Activated naive CD4-positive, alpha-beta T cell treated with anti-CD3 and anti-CD28 coated beads, Interleukin-2, amount 50 U/mL, for 16 hours (primary cell): ENCODE results near the gene UGT1A9.

Experiments
- DNase-seq: peaks from one replicate; pipeline ENCODE4 v3.0.0-alpha.2; 2020

UGT1A9 gene

DNA sequence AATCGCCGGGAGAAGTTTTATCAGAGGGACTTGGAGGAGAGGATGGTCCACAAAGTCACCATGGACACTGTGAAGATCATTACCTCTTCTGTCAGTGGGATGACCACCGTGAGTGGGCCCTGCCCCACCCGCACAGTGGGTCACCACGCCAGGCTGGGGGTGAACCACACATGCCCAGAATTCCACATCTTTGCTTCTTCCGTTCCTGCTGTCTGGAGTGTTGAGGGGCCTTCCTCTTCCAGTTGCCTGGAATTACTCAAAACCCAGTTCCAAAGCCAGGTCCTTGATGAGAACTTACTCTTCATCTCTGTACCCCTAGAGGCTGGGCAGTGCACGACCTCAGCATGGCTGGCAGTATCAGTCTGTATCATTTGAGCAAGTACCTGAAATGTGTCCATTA lies 128.5 kb downstream of the UGT1A9 start:
- DNase-seq = no peak

GRCh38 chr2:233801357-233802131 lies 129.8 kb downstream of the UGT1A9 start:
- DNase-seq = no peak

DNA sequence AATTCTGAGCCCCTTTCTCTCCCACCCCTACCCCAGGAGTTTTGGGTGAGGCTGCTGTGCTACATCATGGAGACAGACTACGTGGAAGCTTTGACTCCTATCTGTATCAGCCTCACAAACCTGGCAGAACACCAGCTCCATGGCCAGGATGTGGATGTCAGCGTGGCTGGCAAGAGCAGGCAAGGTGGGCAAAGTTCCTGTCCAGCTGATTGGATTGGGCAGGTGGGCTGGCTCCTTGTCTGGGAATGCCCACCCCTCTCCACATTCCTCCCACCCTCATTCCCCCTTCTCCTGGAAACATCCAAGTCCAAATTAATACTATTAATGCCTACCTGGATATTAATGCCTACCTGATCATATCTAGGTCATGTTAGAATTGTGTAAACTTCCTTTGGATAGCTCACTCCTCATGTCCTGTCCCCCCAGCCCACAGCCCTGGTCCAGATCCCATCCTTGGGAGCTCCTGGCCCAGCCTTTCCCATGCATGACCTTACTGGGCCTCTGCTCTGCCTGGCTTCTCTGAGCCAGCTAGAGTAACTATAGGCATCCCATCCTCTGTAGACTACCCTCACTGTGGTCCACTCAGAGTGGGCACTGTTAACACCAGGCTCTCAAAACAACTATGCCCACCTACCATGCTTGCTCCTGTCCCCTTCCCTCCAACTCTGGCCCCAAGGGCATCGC lies 130.6 kb downstream of the UGT1A9 start:
- DNase-seq = no peak

- DNase-seq = no peak
Observed at GRCh38 chr2:233803292-233803911, 131.7 kb downstream of the UGT1A9 start.

DNA sequence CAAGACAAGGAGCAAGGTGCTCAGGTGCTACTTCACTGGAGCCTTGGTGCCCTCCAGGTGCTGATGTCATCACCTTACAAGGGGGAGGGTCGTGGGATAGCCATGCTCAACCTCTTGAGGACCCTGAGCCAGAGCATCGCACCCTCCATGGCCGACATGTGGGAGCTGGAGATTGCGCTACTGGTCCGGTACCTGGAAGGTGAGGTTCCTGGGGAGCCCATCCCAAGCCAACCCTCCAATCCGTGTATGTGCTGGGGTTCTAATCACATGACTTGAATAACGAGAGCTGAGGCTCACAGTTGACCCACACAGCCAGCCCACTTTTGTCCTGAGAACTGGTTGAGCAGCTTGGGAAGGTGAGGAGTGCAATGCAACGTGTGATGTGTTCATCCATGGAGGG lies 132.3 kb downstream of the UGT1A9 start:
- no peak for DNase-seq

DNA sequence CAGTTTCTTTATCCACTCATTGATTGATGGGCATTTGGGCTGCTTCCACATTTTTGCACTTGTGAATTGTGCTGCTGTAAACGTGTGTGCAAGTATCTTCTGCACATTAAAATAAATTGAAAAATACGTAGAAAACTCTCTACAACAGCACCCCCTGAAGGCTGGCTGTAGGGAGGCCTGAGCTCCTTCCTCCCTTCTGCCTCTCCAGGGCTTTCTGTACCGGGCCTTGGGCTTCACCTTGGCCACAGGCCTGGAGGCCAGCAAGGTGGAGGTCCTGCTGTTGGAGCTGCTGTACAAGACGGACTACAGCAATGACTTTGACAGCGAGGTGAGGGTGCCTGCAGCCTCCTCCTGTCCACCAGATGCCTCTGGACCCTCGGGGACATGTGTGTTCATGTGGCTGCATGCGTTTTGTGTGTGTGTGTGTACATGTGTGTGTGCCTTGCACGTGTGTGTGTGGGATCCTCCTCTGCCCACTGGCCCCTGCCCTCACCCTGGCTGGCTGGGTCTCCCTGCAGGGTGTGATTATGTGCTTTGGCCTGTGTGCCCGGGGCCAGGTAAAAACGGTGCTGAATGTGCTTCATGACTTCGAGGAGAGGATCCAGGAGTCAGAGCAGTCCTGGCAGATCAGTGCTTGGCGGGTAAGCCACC lies 135.6 kb downstream of the UGT1A9 start:
- DNase-seq = no peak

- no peak for DNase-seq
Observed at GRCh38 chr2:233807966-233808935, 136.6 kb downstream of the UGT1A9 start.

- DNase-seq = no peak
Observed at GRCh38 chr2:233810385-233810784, 138.7 kb downstream of the UGT1A9 start.

GRCh38 chr2:233811087-233811486 lies 139.4 kb downstream of the UGT1A9 start:
- no peak for DNase-seq

GRCh38 chr2:233811732-233812131 lies 140.0 kb downstream of the UGT1A9 start:
- no peak for DNase-seq

- DNase-seq = no peak
Observed at GRCh38 chr2:233813236-233814055, 141.7 kb downstream of the UGT1A9 start.

DNA sequence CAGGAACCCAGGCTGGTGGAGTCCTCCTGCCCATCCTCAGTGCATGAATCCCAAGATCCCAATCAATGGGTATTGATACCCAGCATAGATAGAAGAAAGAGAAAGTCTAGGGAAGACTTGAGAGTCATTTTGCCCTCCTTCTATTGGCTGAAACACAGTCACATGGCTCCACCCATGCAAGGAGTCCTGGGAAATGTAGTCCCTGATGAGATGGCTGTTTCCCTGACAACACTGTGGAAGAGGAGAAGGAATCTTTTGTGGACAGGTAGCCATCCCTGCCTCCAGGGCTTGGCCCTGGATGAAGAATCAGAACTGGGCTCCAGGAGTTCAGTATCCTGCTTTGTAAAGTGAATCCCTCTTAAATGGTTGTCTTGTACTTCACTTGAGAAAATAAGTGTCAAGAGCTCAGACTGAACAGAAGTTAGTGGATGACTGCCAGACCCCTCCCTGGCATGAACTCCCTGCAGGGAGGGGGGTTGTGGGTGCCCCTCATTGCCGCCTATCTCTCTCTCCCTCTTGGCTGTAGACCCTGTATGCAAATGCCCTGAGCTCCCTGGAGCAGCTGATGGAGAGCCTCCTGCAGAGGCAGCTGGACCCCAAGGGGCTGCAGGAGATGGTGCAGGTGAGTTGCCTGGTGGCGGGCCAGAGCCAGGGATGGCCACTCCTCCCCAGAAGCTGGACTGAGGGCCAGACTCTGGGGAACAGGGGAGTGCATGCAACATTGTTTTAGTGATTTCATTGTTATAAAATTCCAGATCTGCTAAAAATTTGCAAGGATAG lies 142.5 kb downstream of the UGT1A9 start:
- no peak for DNase-seq

- DNase-seq = no peak
Observed at GRCh38 chr2:233815861-233816260, 144.2 kb downstream of the UGT1A9 start.

DNA sequence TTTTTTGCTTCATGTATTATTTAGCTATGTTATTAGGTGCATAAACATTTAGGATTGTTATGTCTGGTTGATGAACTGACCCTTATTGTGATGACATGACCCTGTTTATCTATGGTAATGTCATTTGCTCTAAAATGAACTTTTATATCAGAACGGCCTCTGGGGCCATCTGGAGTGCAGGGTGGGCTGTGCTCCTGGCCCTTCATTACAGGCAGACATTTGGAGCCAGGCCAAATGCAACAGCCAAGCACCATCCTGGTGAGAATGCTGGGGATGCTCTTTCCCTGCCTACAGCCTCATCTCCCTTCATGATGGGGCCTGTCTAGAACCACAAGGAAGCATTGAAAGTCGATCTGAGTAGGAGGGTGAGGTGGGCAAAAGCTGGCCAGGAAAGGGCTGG lies 144.6 kb downstream of the UGT1A9 start:
- DNase-seq = no peak

- DNase-seq = no peak
Observed at GRCh38 chr2:233816771-233817170, 145.1 kb downstream of the UGT1A9 start.

- DNase-seq = no peak
Observed at GRCh38 chr2:233817361-233817911, 145.7 kb downstream of the UGT1A9 start.

DNA sequence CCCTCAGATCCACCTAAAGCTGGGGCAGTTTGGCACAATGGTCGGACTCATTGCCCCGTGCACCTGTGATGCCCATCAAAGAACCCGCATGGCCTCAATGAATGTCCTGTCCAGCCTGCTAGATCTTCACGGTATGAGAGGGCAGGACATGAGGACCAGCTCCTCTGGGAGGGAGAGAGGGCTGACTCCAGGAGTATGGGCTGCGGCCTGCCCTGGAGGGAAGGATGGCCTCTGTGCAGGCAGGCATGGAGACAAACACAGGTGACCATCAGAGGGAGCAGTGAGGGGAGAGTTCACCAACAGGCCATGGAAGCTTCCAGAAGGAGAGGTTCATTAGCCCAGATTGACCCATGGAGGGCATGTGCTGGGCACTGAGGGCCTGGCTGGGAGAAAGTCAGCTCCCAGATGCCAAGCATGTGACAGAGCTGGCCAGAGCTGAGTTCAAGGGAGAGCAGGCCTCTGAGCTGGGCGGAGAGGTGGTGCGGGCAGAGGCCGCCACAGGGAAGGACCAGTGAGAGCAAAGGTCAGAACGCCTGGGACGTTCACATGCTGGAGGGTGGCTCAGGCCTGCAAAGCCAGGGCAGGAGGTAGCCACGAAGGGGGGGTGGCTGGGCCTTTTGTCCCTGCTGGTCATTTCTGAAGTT lies 146.4 kb downstream of the UGT1A9 start:
- DNase-seq = no peak

DNA sequence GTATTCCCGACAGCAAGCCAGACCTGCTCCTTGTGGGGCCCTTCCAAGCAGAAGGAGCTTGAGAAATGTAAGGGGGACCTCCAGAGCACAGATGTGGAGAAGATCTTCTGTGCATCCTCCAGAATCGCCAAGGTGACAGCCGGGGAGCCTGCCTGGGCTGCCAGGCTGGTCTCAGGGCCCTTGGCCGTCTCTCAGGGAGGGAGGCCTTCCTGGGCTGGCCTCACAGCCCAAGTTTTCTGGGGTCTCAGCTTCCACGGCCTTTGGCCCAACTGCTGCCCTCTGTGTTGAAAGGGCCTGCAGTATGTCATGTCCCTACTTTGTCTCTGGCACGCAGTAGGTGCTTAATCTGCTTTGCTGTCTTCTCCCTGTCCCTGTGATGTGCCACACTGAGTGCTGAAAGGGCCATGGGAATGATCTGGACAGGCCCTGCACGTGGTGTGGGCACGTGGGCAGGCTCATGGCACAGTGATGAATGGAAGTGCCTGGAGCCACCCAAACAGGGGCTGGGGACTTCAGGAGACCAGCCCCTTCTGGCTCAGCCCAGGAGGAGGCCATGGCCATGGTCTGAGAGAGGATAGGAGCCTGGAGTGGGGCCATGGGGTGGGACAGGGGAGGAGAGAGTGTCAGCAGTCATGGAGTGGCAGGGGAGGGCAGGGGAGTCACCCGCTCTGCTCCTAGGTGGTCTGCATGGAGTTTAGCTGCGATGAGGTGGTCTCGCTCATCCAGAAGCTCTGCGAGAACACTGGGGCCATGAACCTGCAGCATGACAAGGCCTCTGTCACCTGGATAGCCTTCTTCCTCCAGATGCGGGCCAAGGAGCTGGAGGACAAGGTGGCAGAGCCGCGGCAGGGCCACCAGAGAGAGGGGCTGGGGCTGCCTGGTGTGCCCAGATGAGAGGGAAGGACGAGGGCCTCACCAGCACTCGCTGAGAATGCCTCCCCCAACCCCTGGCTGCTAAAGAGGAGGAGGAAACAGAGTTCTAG lies 147.2 kb downstream of the UGT1A9 start:
- no peak for DNase-seq
